SK-N-SH (cell line): Measurements from ENCODE around the gene LRCH2. TPM values are rescaled to one million over a fixed set of nuclear protein-coding genes. Genes with fewer than 3 reads are reported as not detected.

ENCODE experiments used
- CTCF ChIA-PET: fragments of 300-600, 350-600 bp; formaldehyde crosslinking; extraction: SDS; loops from one replicate; lab custom pipeline; 2021; lab: Yijun Ruan, JAX
- POLR2A ChIA-PET: fragments of 350-600 bp; sonication (Branson Sonifier 250); formaldehyde crosslinking; extraction: SDS; loops from one replicate; lab custom pipeline; 2020; ENCODE audit warnings: antibody characterized with exemption, inconsistent platforms; lab: Yijun Ruan, JAX
- DNase-seq: peaks from one replicate; pipeline ENCODE4 v3.0.0; 2012
- H2AFZ ChIP-seq: fragments of 200-600 bp; sonication (generic); 2 replicates; pipeline ENCODE4 v1.8.1; 2016; ENCODE audit warnings: antibody characterized with exemption, mild to moderate bottlenecking, low read depth
- H3F3A ChIP-seq: fragments of 200-600 bp; sonication (generic); replicated peaks from 2 replicates; pipeline ENCODE3; 2016; ENCODE audit warnings: antibody characterized with exemption, mild to moderate bottlenecking; ENCODE audit not compliant: insufficient read depth
- H3K27ac ChIP-seq, 2 experiments: fragments of 200-500 bp in 1 of 2; fragments of 200-600 bp in 1 of 2; sonication (Bioruptor generic) in 1 of 2; sonication (generic), shearing (Covaris generic) in 1 of 2; 2 replicates each; pipeline versions ENCODE4 v1.5.1 to v1.6.1; 2014 to 2016; ENCODE audit warnings: low read depth in 2 of 2, inconsistent platforms in 1 of 2, low read length in 1 of 2, mild to moderate bottlenecking in 1 of 2, mixed read lengths in 1 of 2
- H3K27me3 ChIP-seq: fragments of 200-600 bp; sonication (generic), shearing (Covaris generic); 2 replicates; pipeline ENCODE4 v1.6.1; 2016; ENCODE audit warnings: mixed run types; ENCODE audit not compliant: insufficient read depth
- H3K36me3 ChIP-seq, 2 experiments: fragments of 200-500 bp in 1 of 2; fragments of 200-600 bp in 1 of 2; sonication (Bioruptor generic) in 1 of 2; sonication (generic) in 1 of 2; replicated peaks in 1 of 2; 2 replicates each; pipeline versions ENCODE3 to v1.5.1; 2014 to 2016; ENCODE audit warnings: low read length in 1 of 2, mild to moderate bottlenecking in 1 of 2; ENCODE audit not compliant: insufficient read depth in 2 of 2, control insufficient read depth in 1 of 2
- H3K4me1 ChIP-seq, 2 experiments: fragments of 200-500 bp in 1 of 2; fragments of 200-600 bp in 1 of 2; sonication (Bioruptor generic) in 1 of 2; sonication (generic), shearing (Covaris generic) in 1 of 2; 2 replicates each; pipeline versions ENCODE4 v1.5.1 to v1.6.1; 2014 to 2016; ENCODE audit warnings: low read depth in 1 of 2, low read length in 1 of 2, mixed run types in 1 of 2; ENCODE audit not compliant: insufficient read depth in 2 of 2, control insufficient read depth in 1 of 2
- H3K4me2 ChIP-seq: fragments of 200-600 bp; sonication (generic), shearing (Covaris generic); 2 replicates; pipeline ENCODE4 v1.6.1; 2017; ENCODE audit warnings: mixed run types
- H3K4me3 ChIP-seq, 2 experiments: fragments of 200-500 bp in 1 of 2; fragments of 200-600 bp in 1 of 2; sonication (Bioruptor generic) in 1 of 2; sonication (generic), shearing (Covaris generic) in 1 of 2; 2 replicates each; pipeline versions ENCODE4 v1.5.1 to v1.8.1; 2014 to 2016; ENCODE audit warnings: low read depth in 2 of 2, inconsistent platforms in 1 of 2, low read length in 1 of 2, mild to moderate bottlenecking in 1 of 2, mixed read lengths in 1 of 2, moderate library complexity in 1 of 2
- H3K79me2 ChIP-seq: fragments of 200-600 bp; sonication (generic); 2 replicates; pipeline ENCODE4 v1.8.1; 2017; ENCODE audit warnings: mild to moderate bottlenecking; ENCODE audit not compliant: insufficient read depth
- H3K9ac ChIP-seq: fragments of 200-600 bp; sonication (generic); 2 replicates; pipeline ENCODE4 v1.6.1; 2017; ENCODE audit warnings: mixed run types
- H3K9me2 ChIP-seq: fragments of 200-600 bp; sonication (generic); 2 replicates; pipeline ENCODE4 v1.6.1; 2017; ENCODE audit warnings: mixed run types
- H3K9me3 ChIP-seq: fragments of 200-600 bp; sonication (generic); 2 replicates; pipeline ENCODE4 v1.6.1; 2017; ENCODE audit warnings: mixed run types, mild to moderate bottlenecking, moderate library complexity
- H4K20me1 ChIP-seq: fragments of 200-600 bp; sonication (generic); 2 replicates; pipeline ENCODE4 v1.6.1; 2017; ENCODE audit warnings: mild to moderate bottlenecking, mixed run types; ENCODE audit not compliant: insufficient read depth
- ELF1 ChIP-seq: IDR thresholded peaks from 2 replicates; pipeline ENCODE4 v1.4.0; 2012
- FOSL2 ChIP-seq: IDR thresholded peaks from 2 replicates; pipeline ENCODE4 v1.4.0; 2012; ENCODE audit warnings: low read depth, mild to moderate bottlenecking, moderate library complexity, borderline replicate concordance
- FOXJ3 ChIP-seq: sonication (generic); formaldehyde crosslinking; IDR thresholded peaks from 2 replicates; pipeline ENCODE4 v1.5.1; 2020; ENCODE audit warnings: mild to moderate bottlenecking, missing genetic modification reagents
- GABPA ChIP-seq: IDR thresholded peaks from 2 replicates; pipeline ENCODE4 v1.4.0; 2012; ENCODE audit warnings: low read depth, mild to moderate bottlenecking
- GATA2 ChIP-seq: sonication (generic); formaldehyde crosslinking; IDR thresholded peaks from 2 replicates; pipeline ENCODE4 v1.5.0; 2020; ENCODE audit warnings: mild to moderate bottlenecking, missing genetic modification reagents
- MEF2A ChIP-seq: IDR thresholded peaks from 2 replicates; pipeline ENCODE4 v1.4.0; 2012; ENCODE audit warnings: low read depth, borderline replicate concordance
- NRF1 ChIP-seq: IDR thresholded peaks from 2 replicates; pipeline ENCODE4 v1.6.1; 2012; ENCODE audit warnings: low read depth, mild to moderate bottlenecking, low read length
- POLR2AphosphoS5 ChIP-seq: IDR thresholded peaks from 2 replicates; pipeline ENCODE4 v1.6.1; 2012; ENCODE audit warnings: low read depth, low read length
- RAD21 ChIP-seq: IDR thresholded peaks from 2 replicates; pipeline ENCODE4 v1.6.1; 2012; ENCODE audit warnings: mild to moderate bottlenecking, low read length
- RCOR1 ChIP-seq: fragments of 150-350 bp; IDR thresholded peaks from 2 replicates; pipeline ENCODE4 v1.6.1; 2017; ENCODE audit warnings: antibody characterized with exemption, low read length
- RFX5 ChIP-seq: IDR thresholded peaks from 2 replicates; pipeline ENCODE4 v1.6.1; 2012; ENCODE audit warnings: mild to moderate bottlenecking, improper control_type of control experiment, low read length
- SIN3A ChIP-seq: IDR thresholded peaks from 2 replicates; pipeline ENCODE4 v1.6.1; 2012; ENCODE audit warnings: low read depth, mild to moderate bottlenecking, low read length, moderate library complexity, borderline replicate concordance
- SMC3 ChIP-seq: IDR thresholded peaks from 2 replicates; pipeline ENCODE4 v1.6.1; 2012; ENCODE audit warnings: low read depth, low read length, improper control_type of control experiment
- TCF12 ChIP-seq: IDR thresholded peaks from 2 replicates; pipeline ENCODE4 v1.4.0; 2012
- YY1 ChIP-seq: IDR thresholded peaks from 2 replicates; pipeline ENCODE4 v1.4.0; 2012; ENCODE audit warnings: low read depth, mild to moderate bottlenecking
- polyA plus RNA-seq, 3 experiments: library from polyadenylated mRNA; depleted of rRNA; stranded (reverse); fragments of >200 nt; gene quantifications; 2 replicates each; pipeline ENCODE4 v1.2.3, GENCODE V29; 2012
- TF ChIP-seq, protein P1 (sequence below): IDR thresholded peaks from 2 replicates; pipeline ENCODE4 v1.4.0; 2012; ENCODE audit warnings: low read depth, borderline replicate concordance
- TF ChIP-seq, protein P2 (sequence below): IDR thresholded peaks from 2 replicates; pipeline ENCODE4; 2012
- TF ChIP-seq, protein P3 (sequence below): IDR thresholded peaks from 2 replicates; pipeline ENCODE4 v1.6.1; 2012; ENCODE audit warnings: mild to moderate bottlenecking, low read depth, low read length, moderate library complexity
- TF ChIP-seq, protein P4 (sequence below): IDR thresholded peaks from 2 replicates; pipeline ENCODE4 v1.4.0; 2012; ENCODE audit warnings: low read depth

LRCH2 gene
- polyA plus RNA-seq, 1 of the 3 experiments (the other 2 are of a cell fraction), result 1.7 TPM

DNA sequence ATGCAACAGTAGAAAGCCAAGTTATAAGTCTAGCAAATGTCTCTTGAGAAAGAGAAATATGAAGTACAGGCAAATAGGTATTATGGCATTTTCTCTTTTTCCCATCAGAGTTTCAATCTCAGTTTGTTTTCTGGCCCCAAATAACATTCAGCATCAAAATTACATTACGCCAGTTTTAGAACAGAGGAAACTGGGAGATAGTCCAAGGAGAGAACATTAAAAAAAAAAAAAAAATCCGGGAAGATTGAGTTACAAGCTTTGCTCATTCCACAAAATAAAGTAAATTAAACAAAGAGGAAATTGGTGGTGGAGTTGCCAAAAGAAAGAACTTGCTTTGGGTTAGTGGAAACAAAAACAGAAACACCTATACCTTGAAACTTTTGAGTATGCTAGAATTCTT, 166.1 kb downstream of the LRCH2 start (continued):
- TF ChIP-seq, protein P1, sequence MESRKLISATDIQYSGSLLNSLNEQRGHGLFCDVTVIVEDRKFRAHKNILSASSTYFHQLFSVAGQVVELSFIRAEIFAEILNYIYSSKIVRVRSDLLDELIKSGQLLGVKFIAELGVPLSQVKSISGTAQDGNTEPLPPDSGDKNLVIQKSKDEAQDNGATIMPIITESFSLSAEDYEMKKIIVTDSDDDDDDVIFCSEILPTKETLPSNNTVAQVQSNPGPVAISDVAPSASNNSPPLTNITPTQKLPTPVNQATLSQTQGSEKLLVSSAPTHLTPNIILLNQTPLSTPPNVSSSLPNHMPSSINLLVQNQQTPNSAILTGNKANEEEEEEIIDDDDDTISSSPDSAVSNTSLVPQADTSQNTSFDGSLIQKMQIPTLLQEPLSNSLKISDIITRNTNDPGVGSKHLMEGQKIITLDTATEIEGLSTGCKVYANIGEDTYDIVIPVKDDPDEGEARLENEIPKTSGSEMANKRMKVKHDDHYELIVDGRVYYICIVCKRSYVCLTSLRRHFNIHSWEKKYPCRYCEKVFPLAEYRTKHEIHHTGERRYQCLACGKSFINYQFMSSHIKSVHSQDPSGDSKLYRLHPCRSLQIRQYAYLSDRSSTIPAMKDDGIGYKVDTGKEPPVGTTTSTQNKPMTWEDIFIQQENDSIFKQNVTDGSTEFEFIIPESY, result no peak
- no peak for TF ChIP-seq SMC3
- TF ChIP-seq, protein P2, sequence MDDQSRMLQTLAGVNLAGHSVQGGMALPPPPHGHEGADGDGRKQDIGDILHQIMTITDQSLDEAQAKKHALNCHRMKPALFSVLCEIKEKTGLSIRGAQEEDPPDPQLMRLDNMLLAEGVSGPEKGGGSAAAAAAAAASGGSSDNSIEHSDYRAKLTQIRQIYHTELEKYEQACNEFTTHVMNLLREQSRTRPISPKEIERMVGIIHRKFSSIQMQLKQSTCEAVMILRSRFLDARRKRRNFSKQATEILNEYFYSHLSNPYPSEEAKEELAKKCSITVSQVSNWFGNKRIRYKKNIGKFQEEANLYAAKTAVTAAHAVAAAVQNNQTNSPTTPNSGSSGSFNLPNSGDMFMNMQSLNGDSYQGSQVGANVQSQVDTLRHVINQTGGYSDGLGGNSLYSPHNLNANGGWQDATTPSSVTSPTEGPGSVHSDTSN, result no peak
- TF ChIP-seq RFX5, result no peak
- TF ChIP-seq, protein P3, sequence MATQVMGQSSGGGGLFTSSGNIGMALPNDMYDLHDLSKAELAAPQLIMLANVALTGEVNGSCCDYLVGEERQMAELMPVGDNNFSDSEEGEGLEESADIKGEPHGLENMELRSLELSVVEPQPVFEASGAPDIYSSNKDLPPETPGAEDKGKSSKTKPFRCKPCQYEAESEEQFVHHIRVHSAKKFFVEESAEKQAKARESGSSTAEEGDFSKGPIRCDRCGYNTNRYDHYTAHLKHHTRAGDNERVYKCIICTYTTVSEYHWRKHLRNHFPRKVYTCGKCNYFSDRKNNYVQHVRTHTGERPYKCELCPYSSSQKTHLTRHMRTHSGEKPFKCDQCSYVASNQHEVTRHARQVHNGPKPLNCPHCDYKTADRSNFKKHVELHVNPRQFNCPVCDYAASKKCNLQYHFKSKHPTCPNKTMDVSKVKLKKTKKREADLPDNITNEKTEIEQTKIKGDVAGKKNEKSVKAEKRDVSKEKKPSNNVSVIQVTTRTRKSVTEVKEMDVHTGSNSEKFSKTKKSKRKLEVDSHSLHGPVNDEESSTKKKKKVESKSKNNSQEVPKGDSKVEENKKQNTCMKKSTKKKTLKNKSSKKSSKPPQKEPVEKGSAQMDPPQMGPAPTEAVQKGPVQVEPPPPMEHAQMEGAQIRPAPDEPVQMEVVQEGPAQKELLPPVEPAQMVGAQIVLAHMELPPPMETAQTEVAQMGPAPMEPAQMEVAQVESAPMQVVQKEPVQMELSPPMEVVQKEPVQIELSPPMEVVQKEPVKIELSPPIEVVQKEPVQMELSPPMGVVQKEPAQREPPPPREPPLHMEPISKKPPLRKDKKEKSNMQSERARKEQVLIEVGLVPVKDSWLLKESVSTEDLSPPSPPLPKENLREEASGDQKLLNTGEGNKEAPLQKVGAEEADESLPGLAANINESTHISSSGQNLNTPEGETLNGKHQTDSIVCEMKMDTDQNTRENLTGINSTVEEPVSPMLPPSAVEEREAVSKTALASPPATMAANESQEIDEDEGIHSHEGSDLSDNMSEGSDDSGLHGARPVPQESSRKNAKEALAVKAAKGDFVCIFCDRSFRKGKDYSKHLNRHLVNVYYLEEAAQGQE, result no peak
- TF ChIP-seq, protein P4, sequence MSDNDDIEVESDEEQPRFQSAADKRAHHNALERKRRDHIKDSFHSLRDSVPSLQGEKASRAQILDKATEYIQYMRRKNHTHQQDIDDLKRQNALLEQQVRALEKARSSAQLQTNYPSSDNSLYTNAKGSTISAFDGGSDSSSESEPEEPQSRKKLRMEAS, result no peak
- no peak for TF ChIP-seq FOXJ3 (CRISPR knock-in tag)
- no peak for TF ChIP-seq GABPA
- no peak for TF ChIP-seq GATA2 (CRISPR knock-in tag)
- TF ChIP-seq RAD21, result no peak

DNA sequence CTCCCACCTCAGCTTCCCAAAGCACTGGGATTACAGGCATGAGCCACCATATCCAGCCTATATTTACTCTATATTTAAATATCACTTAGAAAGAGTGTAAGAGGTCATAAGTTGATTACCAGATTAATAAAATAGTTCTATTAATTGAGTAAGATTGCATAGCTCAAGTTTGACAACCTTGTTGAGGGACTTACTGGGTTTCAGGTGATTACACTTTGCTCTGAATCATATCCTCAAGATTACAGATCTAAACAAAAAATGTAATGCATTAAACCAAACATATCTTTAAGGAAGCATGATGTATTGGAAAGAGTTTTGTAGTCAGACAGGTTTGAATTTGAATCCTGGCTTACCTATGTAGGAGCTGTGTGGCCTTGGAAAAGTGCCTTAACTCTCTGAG, 168.6 kb downstream of the LRCH2 start:
- POLR2A ChIA-PET, result no interaction called here
- H3K27me3 ChIP-seq, result no peaks in the 10 kb centered on the region
- peaks cover 3% of the 10 kb centered on the region for H3F3A ChIP-seq
- DNase-seq, result no peak
- H3K27ac ChIP-seq, result no peak overlapping the region
- H4K20me1 ChIP-seq, result no peaks in the 10 kb centered on the region
- H3K4me2 ChIP-seq, result no peak overlapping the region
- H2AFZ ChIP-seq, result no peak overlapping the region
- H3K79me2 ChIP-seq, result no peaks in the 10 kb centered on the region
- H3K4me1 ChIP-seq, result 0 out of 4 replicates have a peak, but pooled peaks cover 0 to 3% of the 10 kb centered on the region in 2 experiments
- H3K9ac ChIP-seq, result no peak overlapping the region
- no peaks in the 10 kb centered on the region for H3K9me2 ChIP-seq
- no peaks in the 10 kb centered on the region for H3K36me3 ChIP-seq
- TF ChIP-seq GABPA, result no peak
- TF ChIP-seq RCOR1, result no peak
- TF ChIP-seq RAD21, result no peak
- TF ChIP-seq MEF2A, result no peak
- TF ChIP-seq ELF1, result no peak
- no peak for TF ChIP-seq YY1
- no peak for TF ChIP-seq POLR2AphosphoS5
- TF ChIP-seq, protein P2, result no peak
- no peak for TF ChIP-seq FOSL2
- TF ChIP-seq, protein P1, result no peak
- no peak for TF ChIP-seq NRF1
- TF ChIP-seq SIN3A, result no peak
- no peak for TF ChIP-seq GATA2 (CRISPR knock-in tag)
- TF ChIP-seq TCF12, result no peak
- H3K9me3 ChIP-seq, result no peaks in the 10 kb centered on the region
- CTCF ChIA-PET, result interaction anchor here (0.8 kb wide), 1 partner anchor 18 kb away, joined by 3 read pairs; no protein-coding TSS in a partner anchor
- H3K4me3 ChIP-seq, result no peak overlapping the region
